Measurements from ENCODE around the gene HMGCS1. TPM values are rescaled to one million over a fixed set of nuclear protein-coding genes. Genes with fewer than 3 reads are reported as not detected.

HMGCS1 gene
- total and polyA plus RNA-seq, 2 of the 4 experiments (the other 2 are of a cell fraction): 27.5 to 30.6 TPM

- no peak overlapping the region for H3K9ac ChIP-seq (ENCODE audit: low read depth, low read length)
- H2BK15ac ChIP-seq (ENCODE audit: low read depth, low read length): no peak overlapping the region
- ATAC-seq (ENCODE audit: low read depth) (no peak), DNase-seq (no peak)
- H2BK20ac ChIP-seq (ENCODE audit: low read depth, low read length): no peak overlapping the region
- H3K27me3 ChIP-seq (ENCODE audit: control insufficient read depth, insufficient read depth, low read length): no peaks in the 10 kb centered on the region
- dilution Hi-C loops (cut with HindIII; ENCODE audit: low sequenced_read_pairs, unreplicated experiment) (no loop called here), intact Hi-C loops (cut with micrococcal nuclease) (no loop called here), in situ Hi-C loops (cut with MboI; ENCODE audit: low sequenced_read_pairs) (loop anchor here (10.0 to 25.0 kb wide), 2 partner anchors 191 to 398 kb away; partner anchors contain the start of gene ZNF131)
- TF ChIP-seq RAD21 (IDR thresholded peaks at IDR 0.05; ENCODE audit: low read length) (no peak), CHD1 (IDR thresholded peaks at IDR 0.05; ENCODE audit: low read depth, low read length) (no peak), POLR2A (IDR thresholded peaks at IDR 0.05; ENCODE audit: low read depth, low read length) (no peak), RFX5 (IDR thresholded peaks at IDR 0.05; ENCODE audit: low read depth, low read length) (no peak), CTCF (conservative IDR thresholded peaks at IDR 0.05; ENCODE audit: low read depth, low read length) (no peak), SMC3 (IDR thresholded peaks at IDR 0.05; ENCODE audit: low read depth, low read length) (no peak), BHLHE40 (IDR thresholded peaks at IDR 0.05; ENCODE audit: low read depth, low read length) (no peak), NFE2L2 (IDR thresholded peaks at IDR 0.05; ENCODE audit: low read depth, low read length) (no peak), CEBPB (IDR thresholded peaks at IDR 0.05; ENCODE audit: low read depth, low read length) (no peak), MAFK (IDR thresholded peaks at IDR 0.05; ENCODE audit: low read depth, low read length) (no peak), FOS (IDR thresholded peaks at IDR 0.05; ENCODE audit: low read depth, low read length) (no peak), RCOR1 (IDR thresholded peaks at IDR 0.05; ENCODE audit: insufficient replicate concordance, low read length) (no peak), MXI1 (IDR thresholded peaks at IDR 0.05; ENCODE audit: borderline replicate concordance, low read depth, low read length) (no peak), MAZ (IDR thresholded peaks at IDR 0.05; ENCODE audit: borderline replicate concordance, low read depth, low read length) (no peak)
- TF ChIP-seq, protein P1, sequence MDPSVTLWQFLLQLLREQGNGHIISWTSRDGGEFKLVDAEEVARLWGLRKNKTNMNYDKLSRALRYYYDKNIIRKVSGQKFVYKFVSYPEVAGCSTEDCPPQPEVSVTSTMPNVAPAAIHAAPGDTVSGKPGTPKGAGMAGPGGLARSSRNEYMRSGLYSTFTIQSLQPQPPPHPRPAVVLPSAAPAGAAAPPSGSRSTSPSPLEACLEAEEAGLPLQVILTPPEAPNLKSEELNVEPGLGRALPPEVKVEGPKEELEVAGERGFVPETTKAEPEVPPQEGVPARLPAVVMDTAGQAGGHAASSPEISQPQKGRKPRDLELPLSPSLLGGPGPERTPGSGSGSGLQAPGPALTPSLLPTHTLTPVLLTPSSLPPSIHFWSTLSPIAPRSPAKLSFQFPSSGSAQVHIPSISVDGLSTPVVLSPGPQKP (IDR thresholded peaks at IDR 0.05; ENCODE audit: borderline replicate concordance, low read depth, low read length): no peak
- TF ChIP-seq, protein P2, sequence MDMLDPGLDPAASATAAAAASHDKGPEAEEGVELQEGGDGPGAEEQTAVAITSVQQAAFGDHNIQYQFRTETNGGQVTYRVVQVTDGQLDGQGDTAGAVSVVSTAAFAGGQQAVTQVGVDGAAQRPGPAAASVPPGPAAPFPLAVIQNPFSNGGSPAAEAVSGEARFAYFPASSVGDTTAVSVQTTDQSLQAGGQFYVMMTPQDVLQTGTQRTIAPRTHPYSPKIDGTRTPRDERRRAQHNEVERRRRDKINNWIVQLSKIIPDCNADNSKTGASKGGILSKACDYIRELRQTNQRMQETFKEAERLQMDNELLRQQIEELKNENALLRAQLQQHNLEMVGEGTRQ (IDR thresholded peaks at IDR 0.05; ENCODE audit: low read depth, low read length): no peak
- H3K27ac ChIP-seq (ENCODE audit: insufficient read depth, low read length): no peak overlapping the region
- H4K8ac ChIP-seq (ENCODE audit: low read depth in 2 of 2, low read length in 2 of 2): no peak overlapping the region
- no peak overlapping the region for H4K5ac ChIP-seq (ENCODE audit: low read depth, low read length)
- H3K4me2 ChIP-seq (ENCODE audit: low read depth, low read length): no peak overlapping the region
- H3K4me1 ChIP-seq (ENCODE audit: control insufficient read depth, insufficient read depth, low read length): no peaks in the 10 kb centered on the region
- no peak overlapping the region for H2AK5ac ChIP-seq (ENCODE audit: low read depth, low read length)
- peaks cover 12% of the 10 kb centered on the region; the same call in 1 of the 2 replicates for H4K20me1 ChIP-seq (ENCODE audit: insufficient read depth, low read length)
- H4K91ac ChIP-seq (ENCODE audit: insufficient read depth, low read depth, low read length): no peak overlapping the region
- no peak overlapping the region for H2AFZ ChIP-seq (replicated peaks; ENCODE audit: low read length, poor library complexity)
- ChIA-PET POLR2A (ENCODE audit: unreplicated experiment) (no interaction called here), CTCF (interaction anchor here (0.5 kb wide), 1 partner anchor 627 kb away, joined by 3 read pairs; no protein-coding TSS in a partner anchor)
- no peak overlapping the region for H2AK9ac ChIP-seq (replicated peaks; ENCODE audit: low read depth, low read length, poor library complexity)
- H3K36me3 ChIP-seq (ENCODE audit: control insufficient read depth, insufficient read depth, low read length): peaks cover 2% of the 10 kb centered on the region
- no peak overlapping the region for H3K14ac ChIP-seq (replicated peaks; ENCODE audit: low read depth, low read length)
- H3K4me3 ChIP-seq (ENCODE audit: insufficient read depth, low read depth, low read length): no peak overlapping the region
- H2BK5ac ChIP-seq (ENCODE audit: low read depth, low read length, poor library complexity, severe bottlenecking): no peak overlapping the region
- no TSS peak for BruUV-seq (replicated peaks)
- H3K4ac ChIP-seq (ENCODE audit: low read depth, low read length): no peak overlapping the region
- no peaks in the 10 kb centered on the region for H3K9me1 ChIP-seq (ENCODE audit: insufficient read depth, low read length)
- H3K9me3 ChIP-seq (ENCODE audit: control insufficient read depth, insufficient read depth, low read length): no peaks in the 10 kb centered on the region
- peaks cover 24 to 30% of the 10 kb centered on the region in 2 experiments for H3K79me1 ChIP-seq (ENCODE audit: low read depth in 1 of 2, low read length in 2 of 2)
- H3K56ac ChIP-seq (ENCODE audit: extremely low read depth, insufficient read depth, low read length): no peak overlapping the region
- H3K18ac ChIP-seq (ENCODE audit: low read depth, low read length): no peak overlapping the region
- H2BK120ac ChIP-seq (ENCODE audit: low read depth, low read length): no peak overlapping the region
- no peak overlapping the region for H3K23ac ChIP-seq (ENCODE audit: low read depth, low read length)
- no CpG with 5 or more reads among the region's 4 CpGs for WGBS, 2 experiments (ENCODE audit: extremely low coverage in 2 of 2, insufficient read length in 1 of 2)
Measured at GRCh38 chr5:43303242-43303641, 10.0 kb downstream of the HMGCS1 start.
